NK-92 (cell line): ENCODE results near the gene HSP90AB1.
"Not testable (repeated sequence)": the region's sequence is repeated elsewhere in the genome, so short reads cannot be mapped to it uniquely, and the experiment has no call there.

Experiments used
- DNase-seq: peaks from one replicate; lab custom pipeline; 2025; ENCODE audit not compliant: unreplicated experiment; lab: John Stamatoyannopoulos, UW

HSP90AB1 gene

GRCh38 chr6:44222486-44223318, 24.2 kb upstream of the HSP90AB1 start:
- no peak for DNase-seq

GRCh38 chr6:44223319-44224028, 23.4 kb upstream of the HSP90AB1 start, which contains the start of gene SLC29A1:
SLC29A1 (plus strand) TSS chr6:44223595; CDS start chr6:44227314, 3,719 bp downstream.
- peak; percentile 40 for DNase-seq

GRCh38 chr6:44224029-44224964, 22.6 kb upstream of the HSP90AB1 start:
- no peak for DNase-seq

- no peak for DNase-seq
Observed at GRCh38 chr6:44224965-44225305, 22.0 kb upstream of the HSP90AB1 start.

GRCh38 chr6:44225579-44226325, 21.1 kb upstream of the HSP90AB1 start:
- DNase-seq: no peak

GRCh38 chr6:44226368-44227147, 20.3 kb upstream of the HSP90AB1 start:
- no peak for DNase-seq

- no peak for DNase-seq
Observed at GRCh38 chr6:44227148-44227793, 19.6 kb upstream of the HSP90AB1 start.

- DNase-seq: no peak
Observed at GRCh38 chr6:44228031-44228430, 18.9 kb upstream of the HSP90AB1 start.

GRCh38 chr6:44228433-44228832, 18.5 kb upstream of the HSP90AB1 start:
- no peak for DNase-seq

- DNase-seq: no peak
Observed at GRCh38 chr6:44228836-44229235, 18.1 kb upstream of the HSP90AB1 start.

- DNase-seq: no peak
Observed at GRCh38 chr6:44229376-44230033, 17.4 kb upstream of the HSP90AB1 start.

GRCh38 chr6:44230034-44230675, 16.7 kb upstream of the HSP90AB1 start:
- no peak for DNase-seq

- DNase-seq: not testable (repeated sequence)
Observed at GRCh38 chr6:44231426-44231825, 15.5 kb upstream of the HSP90AB1 start.

GRCh38 chr6:44232676-44233566, 14.0 kb upstream of the HSP90AB1 start:
- DNase-seq: no peak

GRCh38 chr6:44233567-44234100, 13.3 kb upstream of the HSP90AB1 start:
- DNase-seq: no peak

GRCh38 chr6:44234101-44235025, 12.5 kb upstream of the HSP90AB1 start:
- no peak for DNase-seq
